Endothelial cell of umbilical vein (primary cell): ENCODE results near the gene CHMP4A. TPM values are rescaled to one million over a fixed set of nuclear protein-coding genes. Genes with fewer than 3 reads are reported as not detected.

Source experiments
- BruUV-seq: library from RNA; stranded (reverse); fragments of 400-500 nt; replicated peaks from 2 replicates; lab custom pipeline; 2021; lab: Mats Ljungman, UMichigan
- CTCF ChIA-PET: fragments of 300-600, 350-600 bp; sonication (Branson Sonifier 250); formaldehyde crosslinking; loops from one replicate; lab custom pipeline; 2021; ENCODE audit warnings: antibody characterized with exemption, inconsistent platforms; lab: Charles Lee
- POLR2A ChIA-PET: fragments of 300-600, 350-600 bp; sonication (Branson Sonifier 250); formaldehyde crosslinking; loops from one replicate; lab custom pipeline; 2021; ENCODE audit warnings: antibody characterized with exemption, inconsistent platforms; lab: Charles Lee
- DNase-seq: peaks from one replicate; pipeline ENCODE4 v3.0.0-alpha.2; 2011; ENCODE audit warnings: low read depth, low spot score
- FAIRE-seq: peaks from 2 replicates; lab custom pipeline; 2011; peaks lifted over from hg19 to GRCh38; lab: Jason Lieb, UNC
- H2AFZ ChIP-seq: 2 replicates; pipeline ENCODE4 v1.6.0; 2012; ENCODE audit warnings: low read depth, low read length, control low read depth, inconsistent platforms
- H3K27ac ChIP-seq: 2 replicates; pipeline ENCODE4 v1.5.1; 2011; ENCODE audit warnings: low read depth, mild to moderate bottlenecking, control low read depth, low read length, moderate library complexity; ENCODE audit not compliant: insufficient read depth
- H3K27me3 ChIP-seq, 2 experiments: 2 replicates each; pipeline versions ENCODE4 v1.6.0 to v1.6.1; 2011; ENCODE audit warnings: low read length in 2 of 2, mixed read lengths in 1 of 2; ENCODE audit not compliant: control insufficient read depth in 2 of 2, insufficient read depth in 2 of 2
- H3K36me3 ChIP-seq, 2 experiments: 2 replicates in 1 of 2; 3 replicates in 1 of 2; pipeline ENCODE4 v1.5.1; 2011; ENCODE audit warnings: low read length in 2 of 2, mild to moderate bottlenecking in 1 of 2, moderate library complexity in 1 of 2; ENCODE audit not compliant: control insufficient read depth in 2 of 2, insufficient read depth in 2 of 2; ENCODE audit errors: extremely low read depth in 1 of 2
- H3K4me1 ChIP-seq: 3 replicates; pipeline ENCODE4 v1.5.1; 2011; ENCODE audit warnings: mild to moderate bottlenecking, low read length; ENCODE audit not compliant: control insufficient read depth, insufficient read depth; ENCODE audit errors: extremely low read depth
- H3K4me2 ChIP-seq: 2 replicates; pipeline ENCODE4 v1.6.1; 2011; ENCODE audit warnings: low read length, control low read depth, mixed read lengths; ENCODE audit not compliant: insufficient read depth
- H3K4me3 ChIP-seq, 3 experiments: fragments of 200-600 bp in 1 of 3; sonication (generic), shearing (Covaris generic) in 1 of 3; replicated peaks in 1 of 3; 2 replicates each; pipeline ENCODE4 v1.5.1; 2011 to 2016; ENCODE audit warnings: control low read depth in 3 of 3, low read length in 3 of 3, mild to moderate bottlenecking in 2 of 3, inconsistent platforms in 1 of 3, low read depth in 1 of 3, moderate library complexity in 1 of 3; ENCODE audit not compliant: insufficient read depth in 1 of 3
- H3K79me2 ChIP-seq: 2 replicates; pipeline ENCODE4 v1.6.0; 2012; ENCODE audit warnings: low read length, inconsistent platforms; ENCODE audit not compliant: control insufficient read depth, insufficient read depth
- H3K9ac ChIP-seq: replicated peaks from 2 replicates; pipeline ENCODE3; 2011; ENCODE audit warnings: low read length, control low read depth; ENCODE audit not compliant: insufficient read depth; ENCODE audit errors: extremely low read depth
- H3K9me1 ChIP-seq: replicated peaks from 3 replicates; pipeline ENCODE4 v1.6.0; 2011; ENCODE audit warnings: mild to moderate bottlenecking, low read length; ENCODE audit not compliant: control insufficient read depth, insufficient read depth; ENCODE audit errors: extremely low read depth
- H3K9me3 ChIP-seq: replicated peaks from 2 replicates; pipeline ENCODE4 v1.5.1; 2012; ENCODE audit warnings: low read length, inconsistent platforms; ENCODE audit not compliant: control insufficient read depth, insufficient read depth
- H4K20me1 ChIP-seq: replicated peaks from 2 replicates; pipeline ENCODE3; 2011; ENCODE audit warnings: mild to moderate bottlenecking, low read length; ENCODE audit not compliant: control insufficient read depth, insufficient read depth; ENCODE audit errors: extremely low read depth
- EZH2 ChIP-seq: IDR thresholded peaks from 2 replicates; pipeline ENCODE4 v1.6.1; 2012; ENCODE audit warnings: borderline replicate concordance, low read depth, mild to moderate bottlenecking, moderate library complexity, low read length, inconsistent platforms; ENCODE audit not compliant: severe bottlenecking
- FOS ChIP-seq: IDR thresholded peaks from 2 replicates; pipeline ENCODE4 v1.6.1; 2011; ENCODE audit warnings: mild to moderate bottlenecking, low read length, moderate library complexity, borderline replicate concordance; ENCODE audit not compliant: insufficient read depth
- GATA2 ChIP-seq: IDR thresholded peaks from 2 replicates; pipeline ENCODE4 v1.7.0; 2011; ENCODE audit warnings: low read depth, mild to moderate bottlenecking, moderate library complexity, mixed read lengths, low read length; ENCODE audit not compliant: insufficient read length, insufficient read depth
- JUN ChIP-seq: IDR thresholded peaks from 2 replicates; pipeline ENCODE4 v1.6.1; 2011; ENCODE audit warnings: borderline replicate concordance, low read depth; ENCODE audit not compliant: insufficient read length, insufficient read depth
- MYC ChIP-seq: IDR thresholded peaks from one replicate; pipeline ENCODE4 v1.6.1; 2011; ENCODE audit warnings: mild to moderate bottlenecking, low read depth, low read length
- POLR2A ChIP-seq: IDR thresholded peaks from 2 replicates; pipeline ENCODE4 v1.6.1; 2012; ENCODE audit warnings: low read depth, mild to moderate bottlenecking, control low read depth, low read length
- POLR2AphosphoS5 ChIP-seq: IDR thresholded peaks from 2 replicates; pipeline ENCODE4 v1.6.1; 2012; ENCODE audit warnings: low read depth, mild to moderate bottlenecking, control low read depth, low read length, moderate library complexity; ENCODE audit not compliant: insufficient read depth
- dilution Hi-C: fragments of 300-500 bp; cut with MboI; formaldehyde crosslinking; loops from one replicate; pipeline ENCODE4 v1.15.0; 2019; ENCODE audit warnings: low sequenced_read_pairs; ENCODE audit not compliant: extremely low pct_ligation_motif_present
- intact Hi-C: fragments of 100-400 bp; cut with micrococcal nuclease; formaldehyde crosslinking; loops from one replicate; pipeline ENCODE4 v1.10.0; 2022
- polyA plus RNA-seq, 4 experiments: library from polyadenylated mRNA; depleted of rRNA in 3 of 4; stranded (reverse) in 3 of 4; unstranded in 1 of 4; fragments of >200 nt; gene quantifications; 2 replicates each; pipeline versions ENCODE4 v1.2.1 to v1.2.3, GENCODE V29; 2011 to 2012; ENCODE audit warnings: missing spikeins in 1 of 4
- total RNA-seq: library from RNA; stranded (reverse); gene quantifications from 2 replicates; pipeline ENCODE4 v1.2.3, GENCODE V29; 2021
- TF ChIP-seq, protein P1 (sequence below): IDR thresholded peaks from 2 replicates; pipeline ENCODE4 v1.6.1; 2011; ENCODE audit not compliant: insufficient read depth, insufficient read length
- TF ChIP-seq, protein P2 (sequence below), 2 donors: IDR thresholded peaks; 1 replicate in 1 of 2; 2 replicates in 1 of 2; pipeline ENCODE4 v1.5.1; 2011; ENCODE audit warnings: low read length in 2 of 2, mild to moderate bottlenecking in 2 of 2, moderate library complexity in 2 of 2, control low read depth in 1 of 2, inconsistent platforms in 1 of 2, low read depth in 1 of 2; ENCODE audit not compliant: insufficient read depth in 1 of 2; ENCODE audit errors: extremely low read depth in 1 of 2

Gene CHMP4A
- total and polyA plus RNA-seq, 2 donors (not counting 3 experiments of a cell fraction or from before 2014, with no cell fraction given) = 40.9 to 46.4 TPM

DNA sequence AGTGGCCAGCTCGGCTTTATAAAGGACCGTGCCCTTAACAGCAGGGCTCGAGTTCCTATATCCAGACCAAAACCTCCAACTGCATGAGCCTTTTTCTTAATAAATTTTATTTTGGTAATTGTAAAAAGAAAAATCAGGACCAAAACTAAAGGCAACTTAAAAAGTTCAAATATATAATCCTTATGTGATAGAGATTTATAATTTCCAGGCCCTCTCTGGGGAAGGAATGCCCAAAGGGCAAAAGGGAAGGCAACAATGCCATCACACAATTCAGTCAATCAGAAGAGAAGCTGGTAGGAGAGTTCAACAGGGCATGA is 24.3 kb downstream of the CHMP4A start:
- Histone ChIP-seq H3K9me1 (no peaks in the 10 kb centered on the region), H4K20me1 (no peaks in the 10 kb centered on the region), H3K4me1 (peaks cover 6% of the 10 kb centered on the region), H3K36me3 (peaks cover 5 to 32% of the 10 kb centered on the region in 2 experiments), H3K9ac (peak overlapping the region; percentile 14), H3K27me3 (no peaks in the 10 kb centered on the region), H3K4me3 (no peak overlapping the region), H3K9me3 (no peaks in the 10 kb centered on the region), H2AFZ (no peak overlapping the region), H3K79me2 (peaks cover 20% of the 10 kb centered on the region), H3K27ac (no peak overlapping the region), H3K4me2 (peak overlapping the region; percentile 1)
- ChIA-PET POLR2A (interaction anchor here (1.0 kb wide), 1 partner anchor 24 kb away, joined by 5 read pairs; the partner anchor contains the start of gene CHMP4A), CTCF (interaction anchor here (1.0 to 1.6 kb wide), 7 partner anchors 9 to 119 kb away, joined by 3 to 6 read pairs (median 5); partner anchors contain the start of genes CHMP4A, CIDEB, IRF9 and MDP1)
- FAIRE-seq (no peak), DNase-seq (no peak)
- TF ChIP-seq EZH2 (no peak), POLR2AphosphoS5 (no peak), FOS (no peak), POLR2A (no peak), GATA2 (no peak), MYC (no peak), JUN (no peak)
- TF ChIP-seq, protein P1, sequence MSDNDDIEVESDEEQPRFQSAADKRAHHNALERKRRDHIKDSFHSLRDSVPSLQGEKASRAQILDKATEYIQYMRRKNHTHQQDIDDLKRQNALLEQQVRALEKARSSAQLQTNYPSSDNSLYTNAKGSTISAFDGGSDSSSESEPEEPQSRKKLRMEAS = no peak
- TF ChIP-seq, protein P2, sequence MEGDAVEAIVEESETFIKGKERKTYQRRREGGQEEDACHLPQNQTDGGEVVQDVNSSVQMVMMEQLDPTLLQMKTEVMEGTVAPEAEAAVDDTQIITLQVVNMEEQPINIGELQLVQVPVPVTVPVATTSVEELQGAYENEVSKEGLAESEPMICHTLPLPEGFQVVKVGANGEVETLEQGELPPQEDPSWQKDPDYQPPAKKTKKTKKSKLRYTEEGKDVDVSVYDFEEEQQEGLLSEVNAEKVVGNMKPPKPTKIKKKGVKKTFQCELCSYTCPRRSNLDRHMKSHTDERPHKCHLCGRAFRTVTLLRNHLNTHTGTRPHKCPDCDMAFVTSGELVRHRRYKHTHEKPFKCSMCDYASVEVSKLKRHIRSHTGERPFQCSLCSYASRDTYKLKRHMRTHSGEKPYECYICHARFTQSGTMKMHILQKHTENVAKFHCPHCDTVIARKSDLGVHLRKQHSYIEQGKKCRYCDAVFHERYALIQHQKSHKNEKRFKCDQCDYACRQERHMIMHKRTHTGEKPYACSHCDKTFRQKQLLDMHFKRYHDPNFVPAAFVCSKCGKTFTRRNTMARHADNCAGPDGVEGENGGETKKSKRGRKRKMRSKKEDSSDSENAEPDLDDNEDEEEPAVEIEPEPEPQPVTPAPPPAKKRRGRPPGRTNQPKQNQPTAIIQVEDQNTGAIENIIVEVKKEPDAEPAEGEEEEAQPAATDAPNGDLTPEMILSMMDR (IDR thresholded peaks at IDR 0.05; ENCODE audit: extremely low read depth in 1 of 2, insufficient read depth in 1 of 2, low read depth in 1 of 2, low read length in 2 of 2) = no peak
- dilution Hi-C loops = no loop called here
- intact Hi-C loops = loop anchor here (2.0 kb wide), 4 partner anchors 28 to 108 kb away; partner anchors contain the start of genes DCAF11, IRF9, NRL and PSME2
- BruUV-seq = no TSS peak
